Bronchial epithelial cell (primary cell): ENCODE measurements around the gene DIABLO. TPM values are rescaled to one million over a fixed set of nuclear protein-coding genes. Genes with fewer than 3 reads are reported as not detected.
A peak's percentile ranks its signal among the peaks of the same experiment; 100 is the strongest.
"Not testable (repeated sequence)": the region's sequence is repeated elsewhere in the genome, so short reads cannot be mapped to it uniquely, and the experiment has no call there.

ENCODE experiments used
- DNase-seq: peaks from one replicate; pipeline ENCODE4 v3.0.0-alpha.2; 2010; ENCODE audit warnings: low read depth
- FAIRE-seq: peaks from 2 replicates; lab custom pipeline; 2011; peaks lifted over from hg19 to GRCh38; lab: Jason Lieb, UNC
- H3K27me3 ChIP-seq: 2 replicates; pipeline ENCODE4 v1.5.1; 2011; ENCODE audit warnings: low read length; ENCODE audit not compliant: control insufficient read depth, insufficient read depth
- H3K36me3 ChIP-seq: 2 replicates; pipeline ENCODE4 v1.5.1; 2011; ENCODE audit warnings: low read length; ENCODE audit not compliant: control insufficient read depth, insufficient read depth
- H3K4me3 ChIP-seq: 2 replicates; pipeline ENCODE4 v1.5.1; 2011; ENCODE audit warnings: mild to moderate bottlenecking, low read depth, low read length, control low read depth
- CTCF ChIP-seq: IDR thresholded peaks from 2 replicates; pipeline ENCODE4 v1.5.1; 2011; ENCODE audit warnings: mild to moderate bottlenecking, moderate library complexity, low read length, control low read depth, inconsistent platforms; ENCODE audit not compliant: insufficient read depth, severe bottlenecking
- total RNA-seq: library from RNA; depleted of rRNA; stranded (reverse); fragments of >200 nt; gene quantifications from 2 replicates; pipeline ENCODE4 v1.2.1, GENCODE V29; 2014

The DIABLO gene
- total RNA-seq, 1 donor from 2014 or later = 78.7 TPM

- Histone ChIP-seq H3K36me3 (no peaks in the 10 kb centered on the region), H3K4me3 (no peak overlapping the region), H3K27me3 (no peaks in the 10 kb centered on the region)
- DNase-seq (no peak), FAIRE-seq (no peak)
- TF ChIP-seq CTCF = no peak
Observed at GRCh38 chr12:122187466-122187865, 38.4 kb downstream of the DIABLO start.

- no peak for DNase-seq
- Histone ChIP-seq H3K27me3 (no peaks in the 10 kb centered on the region), H3K36me3 (no peaks in the 10 kb centered on the region), H3K4me3 (no peak overlapping the region)
- no peak for TF ChIP-seq CTCF
- FAIRE-seq = peak; percentile 13
Observed at GRCh38 chr12:122185494-122186082, 40.3 kb downstream of the DIABLO start.

DNA sequence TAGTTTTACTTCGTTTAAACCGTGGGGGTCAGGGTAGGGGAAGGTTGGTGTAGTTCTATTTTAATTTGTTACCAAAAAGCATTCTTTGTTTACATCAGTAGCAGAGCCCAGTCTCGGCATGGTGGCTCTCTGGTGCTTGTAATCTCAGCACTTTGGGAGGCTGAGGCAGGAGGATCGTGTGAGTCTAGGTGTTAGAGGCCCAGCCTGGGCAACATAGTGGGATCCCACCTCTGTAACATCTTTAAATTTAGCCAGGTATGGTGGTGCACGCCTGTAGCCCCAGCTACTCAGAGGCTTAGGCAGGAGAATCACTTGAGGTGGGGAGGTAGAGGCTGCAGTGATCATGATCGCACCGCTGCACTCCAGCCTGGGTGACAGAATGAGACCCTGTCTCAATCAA is 40.8 kb downstream of the DIABLO start:
- no peak for TF ChIP-seq CTCF
- Histone ChIP-seq H3K36me3 (no peaks in the 10 kb centered on the region), H3K4me3 (no peak overlapping the region), H3K27me3 (no peaks in the 10 kb centered on the region)
- DNase-seq = no peak
- FAIRE-seq = no peak

DNA sequence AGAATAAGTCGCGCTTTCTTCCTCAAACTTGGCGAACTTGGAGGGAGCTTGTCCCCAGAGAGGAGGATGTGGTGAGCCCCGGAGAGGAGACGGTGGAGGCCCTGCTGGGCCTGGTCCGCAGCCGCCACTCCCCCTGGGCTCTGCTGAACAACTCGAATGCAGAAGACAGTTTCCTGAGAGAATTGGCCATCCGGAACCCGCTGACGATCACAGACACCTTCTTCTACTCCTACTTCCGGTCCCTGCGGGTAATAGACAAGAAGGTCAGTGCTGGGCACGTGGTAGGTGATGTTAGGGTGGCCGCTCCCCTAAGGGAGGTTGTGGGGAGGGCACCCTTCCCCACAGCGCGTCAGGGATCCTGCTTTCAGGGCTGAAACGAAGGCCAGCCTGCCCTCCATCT is 41.3 kb downstream of the DIABLO start:
- DNase-seq (no peak), FAIRE-seq (no peak)
- no peak overlapping the region for H3K4me3 ChIP-seq
- H3K36me3 ChIP-seq = no peaks in the 10 kb centered on the region
- no peaks in the 10 kb centered on the region for H3K27me3 ChIP-seq
- TF ChIP-seq CTCF = no peak

DNA sequence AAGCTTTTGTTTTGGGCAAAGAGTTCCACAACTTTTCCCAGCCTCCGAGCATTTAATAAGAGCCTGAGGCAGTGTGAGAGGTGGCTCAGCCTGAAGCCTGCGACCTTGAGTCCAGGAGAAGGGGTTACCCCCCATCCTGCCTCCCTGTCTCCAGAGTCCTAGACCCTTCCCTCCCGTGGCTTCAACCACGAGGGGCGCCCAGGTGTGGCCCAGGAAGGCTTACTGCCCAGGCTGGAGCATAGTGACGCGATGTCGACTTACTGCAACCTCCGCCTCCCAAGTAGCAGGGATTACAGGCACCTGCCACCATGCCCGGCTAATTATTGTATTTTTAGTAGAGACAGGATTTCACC is 42.3 kb downstream of the DIABLO start:
- TF ChIP-seq CTCF = no peak
- DNase-seq = no peak
- FAIRE-seq = no peak
- Histone ChIP-seq H3K36me3 (no peaks in the 10 kb centered on the region), H3K4me3 (peak overlapping the region; percentile 47), H3K27me3 (no peaks in the 10 kb centered on the region)

DNA sequence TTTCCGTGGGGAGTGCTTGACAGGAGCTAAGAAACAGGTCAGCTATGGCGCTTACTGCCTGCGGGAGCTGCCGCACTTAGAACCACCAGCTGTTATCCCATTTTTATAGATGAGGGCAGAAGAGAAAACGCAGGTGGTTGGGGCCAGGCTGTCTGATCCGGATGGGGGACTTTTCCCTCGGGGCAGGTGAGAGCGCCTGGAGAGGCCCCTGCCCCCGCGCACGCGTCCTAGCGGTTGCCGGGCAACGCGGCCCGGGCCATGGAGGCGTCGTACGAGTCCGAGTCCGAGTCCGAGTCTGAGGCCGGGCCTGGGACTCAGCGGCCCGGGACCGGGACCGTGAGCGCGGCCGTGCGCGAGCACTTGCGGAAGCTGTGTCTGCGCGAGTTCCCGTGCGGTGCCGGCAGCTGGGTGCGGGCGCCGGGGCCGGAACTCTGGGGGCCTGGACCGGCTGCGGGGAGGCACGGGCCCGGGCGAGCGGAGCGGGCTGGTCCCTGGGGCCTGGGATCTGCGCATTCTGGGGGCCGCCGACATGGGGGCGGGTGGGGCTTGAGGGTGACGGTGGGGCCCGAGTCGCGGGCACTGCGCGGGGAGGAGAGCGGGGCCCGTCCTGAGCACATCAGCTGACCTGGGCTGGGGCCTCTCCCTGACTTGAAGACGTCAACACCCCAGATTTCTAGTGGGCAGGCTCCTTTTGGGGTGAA is 42.8 kb downstream of the DIABLO start, which contains the start of gene LRRC43:
Gene LRRC43 (plus strand): TSS at position 237 of the 701 bp plus-strand sequence. CDS start 22 bp downstream, at position 259.
- DNase-seq (peak; percentile 10), FAIRE-seq (no peak)
- peak within 1 kb of the TSS; percentile 47 for H3K4me3 ChIP-seq
- H3K36me3 ChIP-seq = no peaks in the 10 kb centered on the region
- no peaks in the 10 kb centered on the region for H3K27me3 ChIP-seq
- TF ChIP-seq CTCF = no peak

- H3K27me3 ChIP-seq, H3K36me3 ChIP-seq, H3K4me3 ChIP-seq, FAIRE-seq: not testable (repeated sequence)
- peak; percentile 51 for DNase-seq
Observed at GRCh38 chr12:122176473-122176872, 49.4 kb downstream of the DIABLO start.
